PC-9 (cell line): ENCODE measurements around the gene BCL2. TPM values are rescaled to one million over a fixed set of nuclear protein-coding genes. Genes with fewer than 3 reads are reported as not detected.

Source experiments
- BruUV-seq: library from RNA; stranded (reverse); fragments of 400-500 nt; replicated peaks from 2 replicates; lab custom pipeline; 2021; lab: Mats Ljungman, UMichigan
- CTCF ChIA-PET: fragments of 300-600 bp; sonication (Branson Sonifier 250); formaldehyde crosslinking; loops from one replicate; lab custom pipeline; 2022; ENCODE audit warnings: antibody characterized with exemption; lab: Charles Lee
- POLR2A ChIA-PET: fragments of 300-600 bp; sonication (Branson Sonifier 250); formaldehyde crosslinking; loops from one replicate; lab custom pipeline; 2022; ENCODE audit warnings: antibody characterized with exemption; ENCODE audit not compliant: unreplicated experiment; lab: Charles Lee
- DNase-seq, 2 experiments: peaks; one replicate each; pipeline versions ENCODE4 v3.0.0 to v3.0.0-alpha.2; 2015 to 2022; ENCODE audit warnings: mixed read lengths in 1 of 2
- H2AFZ ChIP-seq: fragments of 200-600 bp; sonication (generic); 2 replicates; pipeline ENCODE4 v1.8.1; 2017; ENCODE audit warnings: antibody characterized with exemption
- H3F3A ChIP-seq: fragments of 200-600 bp; sonication (generic); 2 replicates; pipeline ENCODE4 v1.8.1; 2017; ENCODE audit warnings: antibody characterized with exemption, mild to moderate bottlenecking, low read depth; ENCODE audit not compliant: insufficient read depth
- H3K27ac ChIP-seq: fragments of 200-600 bp; sonication (generic); 2 replicates; pipeline ENCODE4 v1.6.1; 2016; ENCODE audit warnings: mixed run types
- H3K27me3 ChIP-seq: fragments of 200-600 bp; sonication (generic); 2 replicates; pipeline ENCODE4 v1.6.1; 2016; ENCODE audit warnings: low read depth, mixed run types; ENCODE audit not compliant: insufficient read depth
- H3K36me3 ChIP-seq: fragments of 200-600 bp; sonication (generic); 2 replicates; pipeline ENCODE4 v1.6.1; 2016; ENCODE audit warnings: low read depth, mixed run types
- H3K4me1 ChIP-seq: fragments of 200-600 bp; sonication (generic); replicated peaks from 2 replicates; pipeline ENCODE4 v1.6.1; 2016; ENCODE audit warnings: mixed run types; ENCODE audit not compliant: insufficient read depth
- H3K4me2 ChIP-seq: fragments of 200-600 bp; sonication (generic); 2 replicates; pipeline ENCODE4 v1.6.1; 2017; ENCODE audit warnings: mixed run types
- H3K4me3 ChIP-seq: fragments of 200-600 bp; sonication (generic); 2 replicates; pipeline ENCODE4 v1.6.1; 2016; ENCODE audit warnings: mixed run types
- H3K79me2 ChIP-seq: fragments of 200-600 bp; sonication (generic); 2 replicates; pipeline ENCODE4 v1.6.1; 2017; ENCODE audit warnings: low read depth, mixed run types
- H3K9me2 ChIP-seq: fragments of 200-600 bp; sonication (generic); 2 replicates; pipeline ENCODE4 v1.8.1; 2017; ENCODE audit warnings: mild to moderate bottlenecking; ENCODE audit not compliant: insufficient read depth
- H3K9me3 ChIP-seq: fragments of 200-600 bp; sonication (generic); 2 replicates; pipeline ENCODE4 v1.8.1; 2016; ENCODE audit warnings: low read depth; ENCODE audit not compliant: insufficient read depth
- H4K20me1 ChIP-seq: fragments of 200-600 bp; sonication (generic); 2 replicates; pipeline ENCODE4 v1.8.1; 2017; ENCODE audit not compliant: insufficient read depth
- EZH2 ChIP-seq: fragments of 200-600 bp; sonication (generic); IDR thresholded peaks from 2 replicates; pipeline ENCODE4 v1.8.0; 2017; ENCODE audit warnings: antibody characterized with exemption, low read depth
- intact Hi-C: fragments of 100-400 bp; cut with micrococcal nuclease; formaldehyde crosslinking; loops from one replicate; pipeline ENCODE4 v1.10.0; 2022; ENCODE audit not compliant: unreplicated experiment
- total RNA-seq: library from RNA; stranded (reverse); gene quantifications from 2 replicates; pipeline ENCODE4 v1.2.3, GENCODE V29; 2021
- TF ChIP-seq, protein P1 (sequence below): fragments of 200-600 bp; sonication (generic); conservative IDR thresholded peaks from 2 replicates; pipeline ENCODE4 v1.6.1; 2017; ENCODE audit warnings: mixed run types, antibody characterized with exemption, mild to moderate bottlenecking, moderate library complexity

BCL2 gene
- total RNA-seq, 1 experiment from 2014 or later, result 2.0 TPM

DNA sequence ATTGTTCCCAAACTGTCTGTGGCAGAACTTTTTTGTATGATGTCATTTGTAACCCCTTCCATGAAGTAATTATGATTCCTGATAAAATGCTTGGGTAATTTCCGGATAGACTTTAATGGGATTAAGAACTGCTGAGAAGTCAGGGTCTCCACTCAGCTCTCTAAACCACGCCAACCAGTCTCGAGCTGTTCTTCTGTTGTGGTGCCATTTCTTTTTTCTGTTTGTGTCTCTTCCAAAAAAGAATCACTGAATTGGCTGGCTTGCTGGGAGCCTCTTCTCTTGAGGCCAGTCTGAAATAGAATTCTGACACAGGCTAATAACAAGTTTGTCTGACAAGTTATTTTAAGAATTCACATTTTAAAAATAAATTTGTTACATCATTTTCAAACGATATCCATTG, 198.9 kb downstream of the BCL2 start:
- TF ChIP-seq EZH2, result no peak
- TF ChIP-seq, protein P1, sequence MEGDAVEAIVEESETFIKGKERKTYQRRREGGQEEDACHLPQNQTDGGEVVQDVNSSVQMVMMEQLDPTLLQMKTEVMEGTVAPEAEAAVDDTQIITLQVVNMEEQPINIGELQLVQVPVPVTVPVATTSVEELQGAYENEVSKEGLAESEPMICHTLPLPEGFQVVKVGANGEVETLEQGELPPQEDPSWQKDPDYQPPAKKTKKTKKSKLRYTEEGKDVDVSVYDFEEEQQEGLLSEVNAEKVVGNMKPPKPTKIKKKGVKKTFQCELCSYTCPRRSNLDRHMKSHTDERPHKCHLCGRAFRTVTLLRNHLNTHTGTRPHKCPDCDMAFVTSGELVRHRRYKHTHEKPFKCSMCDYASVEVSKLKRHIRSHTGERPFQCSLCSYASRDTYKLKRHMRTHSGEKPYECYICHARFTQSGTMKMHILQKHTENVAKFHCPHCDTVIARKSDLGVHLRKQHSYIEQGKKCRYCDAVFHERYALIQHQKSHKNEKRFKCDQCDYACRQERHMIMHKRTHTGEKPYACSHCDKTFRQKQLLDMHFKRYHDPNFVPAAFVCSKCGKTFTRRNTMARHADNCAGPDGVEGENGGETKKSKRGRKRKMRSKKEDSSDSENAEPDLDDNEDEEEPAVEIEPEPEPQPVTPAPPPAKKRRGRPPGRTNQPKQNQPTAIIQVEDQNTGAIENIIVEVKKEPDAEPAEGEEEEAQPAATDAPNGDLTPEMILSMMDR, result no peak
- no peaks in the 10 kb centered on the region for H3K27me3 ChIP-seq
- H2AFZ ChIP-seq, result no peak overlapping the region
- H3K27ac ChIP-seq, result no peak overlapping the region
- no peaks in the 10 kb centered on the region for H3K9me3 ChIP-seq
- H4K20me1 ChIP-seq, result no peaks in the 10 kb centered on the region
- H3K4me2 ChIP-seq, result no peak overlapping the region
- no peaks in the 10 kb centered on the region for H3K79me2 ChIP-seq
- no TSS peak for BruUV-seq
- DNase-seq, result no peak
- H3K9me2 ChIP-seq, result no peaks in the 10 kb centered on the region
- no peak overlapping the region for H3K4me3 ChIP-seq
- no peaks in the 10 kb centered on the region for H3K4me1 ChIP-seq
- ChIA-PET POLR2A (no interaction called here), CTCF (no interaction called here)
- H3K36me3 ChIP-seq, result no peaks in the 10 kb centered on the region
- intact Hi-C loops, result no loop called here
- H3F3A ChIP-seq, result no peaks in the 10 kb centered on the region

DNA sequence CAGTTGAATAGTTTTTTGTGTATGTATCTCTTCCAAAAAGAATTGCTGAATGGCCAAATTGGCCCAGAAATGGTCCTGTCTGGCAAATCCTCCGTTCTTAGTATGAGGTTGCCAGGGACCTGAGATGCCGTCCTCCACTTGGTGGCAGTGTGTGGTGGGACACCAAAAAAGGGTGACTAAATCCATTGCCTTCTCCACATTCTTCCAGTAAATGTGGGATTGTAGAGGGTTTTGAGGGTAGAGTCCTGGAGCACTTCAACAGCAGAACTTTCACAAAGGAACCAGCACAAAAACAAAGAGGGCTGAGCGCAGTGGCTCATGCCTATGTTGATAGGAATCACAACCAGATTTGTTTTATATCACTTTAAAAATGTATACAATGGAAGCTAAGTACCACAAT, 199.9 kb downstream of the BCL2 start:
- Histone ChIP-seq H3K4me3 (no peak overlapping the region), H3K36me3 (no peaks in the 10 kb centered on the region), H3K79me2 (no peaks in the 10 kb centered on the region), H3K27ac (no peak overlapping the region), H3K27me3 (no peaks in the 10 kb centered on the region), H3K9me2 (no peaks in the 10 kb centered on the region), H3K4me1 (no peaks in the 10 kb centered on the region), H3F3A (no peaks in the 10 kb centered on the region), H3K4me2 (no peak overlapping the region), H2AFZ (no peak overlapping the region), H4K20me1 (no peaks in the 10 kb centered on the region), H3K9me3 (no peaks in the 10 kb centered on the region)
- TF ChIP-seq, protein P1, result no peak; the same call in 1 of the 2 replicates
- no peak for TF ChIP-seq EZH2
- intact Hi-C loops, result loop anchor here (1.0 kb wide), 1 partner anchor 204 kb away; no protein-coding TSS in a partner anchor
- no TSS peak for BruUV-seq
- POLR2A ChIA-PET, result interaction anchor here (0.6 kb wide), 1 partner anchor 45 kb away, joined by 4 read pairs; no protein-coding TSS in a partner anchor
- CTCF ChIA-PET, result no interaction called here
- peak in 1 of 2 experiments; percentile 6 for DNase-seq

DNA sequence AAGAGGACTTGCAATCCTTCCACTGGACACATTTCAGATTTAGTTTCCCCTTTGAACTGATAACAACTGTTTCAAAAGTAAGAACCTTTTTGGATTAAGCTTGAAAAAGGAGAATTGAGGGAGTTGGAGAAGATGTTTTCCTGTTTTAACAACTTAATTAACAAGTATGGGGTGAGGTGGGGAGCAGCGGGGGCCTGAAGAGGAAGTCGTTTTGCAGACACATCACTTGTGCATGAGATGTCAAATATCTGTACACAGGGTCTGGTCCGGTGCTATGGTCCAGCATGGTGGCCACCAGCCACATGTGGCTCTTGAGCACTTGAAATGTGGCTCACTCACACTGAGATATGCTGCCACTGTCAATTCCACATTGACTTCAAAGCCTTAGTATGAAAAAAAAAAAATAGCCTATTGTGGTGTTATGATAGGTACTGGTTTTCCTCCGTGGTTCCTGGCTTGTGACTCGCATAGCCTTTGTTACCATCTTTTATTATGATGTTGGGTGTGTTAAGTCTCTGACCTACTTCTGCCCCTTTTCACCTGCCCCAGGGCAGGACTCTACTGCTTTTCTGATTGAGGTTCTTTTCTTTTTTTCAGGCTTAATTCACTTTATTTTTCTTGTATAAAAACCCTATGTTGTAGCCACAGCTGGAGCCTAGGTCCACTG, 205.5 kb downstream of the BCL2 start:
- no peak overlapping the region for H3K4me2 ChIP-seq
- intact Hi-C loops, result no loop called here
- 0 out of 2 replicates have a peak, but pooled peaks cover 6% of the 10 kb centered on the region for H3K9me2 ChIP-seq
- H3F3A ChIP-seq, result no peaks in the 10 kb centered on the region
- ChIA-PET CTCF (no interaction called here), POLR2A (no interaction called here)
- H3K9me3 ChIP-seq, result no peaks in the 10 kb centered on the region
- H2AFZ ChIP-seq, result no peak overlapping the region
- no peaks in the 10 kb centered on the region for H3K36me3 ChIP-seq
- no peaks in the 10 kb centered on the region for H3K27me3 ChIP-seq
- no peak overlapping the region for H3K27ac ChIP-seq
- H3K4me1 ChIP-seq, result no peaks in the 10 kb centered on the region
- BruUV-seq, result no TSS peak
- no peaks in the 10 kb centered on the region for H3K79me2 ChIP-seq
- TF ChIP-seq, protein P1, result no peak
- no peak for TF ChIP-seq EZH2
- no peak for DNase-seq
- no peak overlapping the region for H3K4me3 ChIP-seq
- H4K20me1 ChIP-seq, result no peaks in the 10 kb centered on the region
